MM.1S (cell line): ENCODE measurements around the gene FUT2.

ENCODE experiments used
- EZH2 ChIP-seq: fragments of 300-600 bp; sonication (generic); optimal IDR thresholded peaks from 2 replicates; pipeline ENCODE3; 2017; ENCODE audit warnings: low read depth, mild to moderate bottlenecking, antibody characterized with exemption, low read length, mixed read lengths
- TF ChIP-seq, protein P1 (sequence below): fragments of 300-600 bp; sonication (generic); IDR thresholded peaks from 2 replicates; pipeline ENCODE4 v1.5.1; 2016; ENCODE audit warnings: antibody characterized with exemption, low read length, mixed read lengths

GRCh38 chr19:48708471-48708870, 12.7 kb downstream of the FUT2 start:
- TF ChIP-seq, protein P1, sequence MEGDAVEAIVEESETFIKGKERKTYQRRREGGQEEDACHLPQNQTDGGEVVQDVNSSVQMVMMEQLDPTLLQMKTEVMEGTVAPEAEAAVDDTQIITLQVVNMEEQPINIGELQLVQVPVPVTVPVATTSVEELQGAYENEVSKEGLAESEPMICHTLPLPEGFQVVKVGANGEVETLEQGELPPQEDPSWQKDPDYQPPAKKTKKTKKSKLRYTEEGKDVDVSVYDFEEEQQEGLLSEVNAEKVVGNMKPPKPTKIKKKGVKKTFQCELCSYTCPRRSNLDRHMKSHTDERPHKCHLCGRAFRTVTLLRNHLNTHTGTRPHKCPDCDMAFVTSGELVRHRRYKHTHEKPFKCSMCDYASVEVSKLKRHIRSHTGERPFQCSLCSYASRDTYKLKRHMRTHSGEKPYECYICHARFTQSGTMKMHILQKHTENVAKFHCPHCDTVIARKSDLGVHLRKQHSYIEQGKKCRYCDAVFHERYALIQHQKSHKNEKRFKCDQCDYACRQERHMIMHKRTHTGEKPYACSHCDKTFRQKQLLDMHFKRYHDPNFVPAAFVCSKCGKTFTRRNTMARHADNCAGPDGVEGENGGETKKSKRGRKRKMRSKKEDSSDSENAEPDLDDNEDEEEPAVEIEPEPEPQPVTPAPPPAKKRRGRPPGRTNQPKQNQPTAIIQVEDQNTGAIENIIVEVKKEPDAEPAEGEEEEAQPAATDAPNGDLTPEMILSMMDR = no peak
- TF ChIP-seq EZH2 = no peak
